ENCODE data around the gene ACVRL1. TPM values are rescaled to one million over a fixed set of nuclear protein-coding genes. Genes with fewer than 3 reads are reported as not detected.

ACVRL1 gene
- total RNA-seq, 1 experiment from 2014 or later: 0.98 TPM

GRCh38 chr12:51923506-51924365, 16.4 kb downstream of the ACVRL1 start (continued):
- TF ChIP-seq ZNF671 (CRISPR knock-in tag; IDR thresholded peaks at IDR 0.05): no peak
- no peak for TF ChIP-seq ZNF317 (CRISPR knock-in tag; IDR thresholded peaks at IDR 0.05; ENCODE audit: borderline replicate concordance, low read depth)
- TF ChIP-seq FOXK1 (CRISPR knock-in tag; IDR thresholded peaks at IDR 0.05): 0 out of 2 replicates have a peak, but pooled peaks have one; percentile 9
- 0 out of 2 replicates have a peak, but pooled peaks have one; percentile 16 for TF ChIP-seq FOXP1 (CRISPR knock-in tag; IDR thresholded peaks at IDR 0.05; ENCODE audit: borderline replicate concordance)
- TF ChIP-seq ZNF425 (CRISPR knock-in tag; conservative IDR thresholded peaks at IDR 0.05): no peak
- no peak for TF ChIP-seq E2F4 (CRISPR knock-in tag; IDR thresholded peaks at IDR 0.05; ENCODE audit: borderline replicate concordance, low read depth)

GRCh38 chr12:51924551-51925319, 17.4 kb downstream of the ACVRL1 start:
- CTCF ChIA-PET: interaction anchor here (0.9 to 5.2 kb wide), 8 partner anchors 12 to 101 kb away, joined by 3 to 143 read pairs (median 26); partner anchors contain the start of gene ACVRL1
- Mint-ChIP-seq H3K27me3 (ENCODE audit: low read depth) (peaks cover 22% of the 10 kb centered on the region), H3K27ac (no peak overlapping the region), H3K9me3 (no peaks in the 10 kb centered on the region), H3K4me1 (peaks cover 26% of the 10 kb centered on the region), H3K4me3 (no peak overlapping the region), H3K36me3 (no peaks in the 10 kb centered on the region)
- DNase-seq (ENCODE audit: low spot score) (no peak), ATAC-seq (no peak)
- POLR2A ChIA-PET: no interaction called here
- TF ChIP-seq USF2 (CRISPR knock-in tag; IDR thresholded peaks at IDR 0.05) (no peak), ZNF671 (CRISPR knock-in tag; IDR thresholded peaks at IDR 0.05) (no peak), ARID4B (CRISPR knock-in tag; IDR thresholded peaks at IDR 0.05; ENCODE audit: borderline replicate concordance) (no peak), CDX4 (CRISPR knock-in tag; IDR thresholded peaks at IDR 0.05; ENCODE audit: borderline replicate concordance) (no peak), CREB1 (CRISPR knock-in tag; IDR thresholded peaks at IDR 0.05) (no peak), KAT7 (CRISPR knock-in tag; IDR thresholded peaks at IDR 0.05; ENCODE audit: borderline replicate concordance) (no peak), GABPB1 (CRISPR knock-in tag; IDR thresholded peaks at IDR 0.05) (no peak), STAT6 (CRISPR knock-in tag; conservative IDR thresholded peaks at IDR 0.05; ENCODE audit: low read depth) (no peak), MLX (CRISPR knock-in tag; IDR thresholded peaks at IDR 0.05) (no peak)

Measured in WTC11 (cell line).